Kidney capillary endothelial cell (primary cell): Measurements from ENCODE around the gene EEF1AKMT3.
"Not testable (repeated sequence)": the region's sequence is repeated elsewhere in the genome, so short reads cannot be mapped to it uniquely, and the experiment has no call there.

Experiments used
- DNase-seq: peaks from one replicate; pipeline ENCODE4 v3.0.0-alpha.2; 2018; ENCODE audit warnings: low spot score

Gene EEF1AKMT3

GRCh38 chr12:57765698-57766463 lies 6.5 kb upstream of the EEF1AKMT3 start:
- no peak for DNase-seq

GRCh38 chr12:57766464-57767304 lies 5.7 kb upstream of the EEF1AKMT3 start, which contains the start of gene CYP27B1:
Gene CYP27B1 (minus strand): TSS chr12:57767078. CDS start chr12:57767041, 37 bp downstream.
- DNase-seq, result no peak

GRCh38 chr12:57767305-57767698 lies 5.1 kb upstream of the EEF1AKMT3 start:
- DNase-seq, result no peak

GRCh38 chr12:57767876-57768275 lies 4.5 kb upstream of the EEF1AKMT3 start:
- DNase-seq, result no peak

GRCh38 chr12:57769594-57769993 lies 2.8 kb upstream of the EEF1AKMT3 start:
- DNase-seq, result no peak

- no peak for DNase-seq
Observed at GRCh38 chr12:57770734-57771133, 1.7 kb upstream of the EEF1AKMT3 start.

GRCh38 chr12:57771236-57771872 lies 1.1 kb upstream of the EEF1AKMT3 start:
- DNase-seq, result peak; percentile 81

- DNase-seq, result peak; percentile 92
Observed at GRCh38 chr12:57771873-57772428, 463 bp upstream of the EEF1AKMT3 start, which contains the start of gene METTL1. Gene METTL1 (minus strand): TSS chr12:57772105. CDS start chr12:57772083, 22 bp downstream.

GRCh38 chr12:57774634-57775033 lies 2.2 kb downstream of the EEF1AKMT3 start:
- DNase-seq, result not testable (repeated sequence)

- DNase-seq, result no peak
Observed at GRCh38 chr12:57775044-57775443, 2.6 kb downstream of the EEF1AKMT3 start.

- no peak for DNase-seq
Observed at GRCh38 chr12:57775563-57776246, 3.3 kb downstream of the EEF1AKMT3 start.

GRCh38 chr12:57776247-57776587 lies 3.8 kb downstream of the EEF1AKMT3 start:
- DNase-seq, result no peak

GRCh38 chr12:57777367-57777766 lies 5.0 kb downstream of the EEF1AKMT3 start:
- DNase-seq, result no peak

GRCh38 chr12:57777911-57778310 lies 5.5 kb downstream of the EEF1AKMT3 start:
- DNase-seq, result no peak

- DNase-seq, result no peak
Observed at GRCh38 chr12:57779736-57780135, 7.3 kb downstream of the EEF1AKMT3 start.

GRCh38 chr12:57780284-57780897 lies 8.0 kb downstream of the EEF1AKMT3 start:
- DNase-seq, result no peak

- no peak for DNase-seq
Observed at GRCh38 chr12:57781244-57781643, 8.8 kb downstream of the EEF1AKMT3 start.

- no peak for DNase-seq
Observed at GRCh38 chr12:57781801-57782200, 9.4 kb downstream of the EEF1AKMT3 start.

- no peak for DNase-seq
Observed at GRCh38 chr12:57782243-57782607, 9.8 kb downstream of the EEF1AKMT3 start.

- DNase-seq, result peak; percentile 83
Observed at GRCh38 chr12:57782608-57783465, 10.4 kb downstream of the EEF1AKMT3 start, which contains the start of gene TSFM. Gene TSFM (plus strand): TSS chr12:57782787. CDS start chr12:57782802, 15 bp downstream.
